ENCODE measurements around the gene NLRP8. TPM values are rescaled to one million over a fixed set of nuclear protein-coding genes. Genes with fewer than 3 reads are reported as not detected.
"Not testable (repeated sequence)": the region's sequence is repeated elsewhere in the genome, so short reads cannot be mapped to it uniquely, and the experiment has no call there.

The NLRP8 gene
- total and polyA plus RNA-seq, 2 donors (not counting 1 experiment from before 2014, with no cell fraction given): not detected

- not testable (repeated sequence) for H3K27ac Mint-ChIP-seq, DNase-seq
- peaks cover 0 to 14% (median 0%) of the 10 kb centered on the region in 3 donors for H3K9me3 ChIP-seq (ENCODE audit: control extremely low read depth in 1 of 3, control insufficient read depth in 2 of 3, insufficient read depth in 1 of 3, low read length in 2 of 3)
Observed at GRCh38 chr19:56020355-56020975, 72.8 kb downstream of the NLRP8 start.

GRCh38 chr19:56026769-56027168, 79.1 kb downstream of the NLRP8 start:
- Histone ChIP-seq H3K27me3 (replicated peaks in 1 of 4; ENCODE audit: control extremely low read depth in 1 of 4, control insufficient read depth in 3 of 4, insufficient read depth in 4 of 4, low read length in 3 of 4) (no peaks in the 10 kb centered on the region), H3K9ac (ENCODE audit: low read length) (no peak overlapping the region), H3K36me3 (replicated peaks in 1 of 2; ENCODE audit: control extremely low read depth in 1 of 2, control insufficient read depth in 1 of 2, extremely low read depth in 1 of 2, insufficient read depth in 2 of 2, low read length in 1 of 2) (no peaks in the 10 kb centered on the region), H4K20me1 (ENCODE audit: control insufficient read depth, insufficient read depth, low read length, poor library complexity, severe bottlenecking) (no peaks in the 10 kb centered on the region), H3K9me3 (ENCODE audit: control extremely low read depth in 1 of 3, control insufficient read depth in 2 of 3, insufficient read depth in 1 of 3, low read length in 2 of 3) (peaks cover 0 to 26% (median 0%) of the 10 kb centered on the region in 3 donors), H3K4me3 (ENCODE audit: control extremely low read depth in 1 of 5, extremely low read depth in 1 of 5, insufficient read depth in 1 of 5, low read depth in 2 of 5, low read length in 4 of 5) (no peak overlapping the region), H3K4me2 (replicated peaks; ENCODE audit: low read depth, low read length, poor library complexity, severe bottlenecking) (no peak overlapping the region), H2AFZ (ENCODE audit: insufficient read depth, low read depth, low read length, poor library complexity, severe bottlenecking) (no peak overlapping the region), H3K27ac (ENCODE audit: low read length in 2 of 2) (no peak overlapping the region), H3K4me1 (ENCODE audit: control insufficient read depth in 2 of 2, insufficient read depth in 2 of 2, low read length in 2 of 2) (no peaks in the 10 kb centered on the region), H3K79me2 (ENCODE audit: control insufficient read depth, insufficient read depth, low read length) (no peaks in the 10 kb centered on the region)
- Mint-ChIP-seq H3K27ac (no peak overlapping the region), H3K4me1 (no peaks in the 10 kb centered on the region), H3K4me3 (no peak overlapping the region), H3K27me3 (no peaks in the 10 kb centered on the region), H3K9me3 (ENCODE audit: insufficient read depth) (no peaks in the 10 kb centered on the region)
- ChIA-PET POLR2A (no interaction called here), CTCF (no interaction called here)
- no peak for ATAC-seq (ENCODE audit: low read depth)
- intact Hi-C loops (cut with micrococcal nuclease): no loop called here
- TF ChIP-seq EZH2 (IDR thresholded peaks at IDR 0.05; ENCODE audit: borderline replicate concordance, insufficient read depth, low read depth, low read length, poor library complexity, severe bottlenecking) (no peak), CTCF (IDR thresholded peaks at IDR 0.05) (no peak)
- no peak for DNase-seq
- 96% methylated on average over 15 of the region's 15 CpGs for WGBS (ENCODE audit: insufficient coverage)

More at GRCh38 chr19:56020355-56020975, 72.8 kb downstream of the NLRP8 start:
- H3K9ac ChIP-seq (ENCODE audit: low read length); H3K9me3 Mint-ChIP-seq (ENCODE audit: insufficient read depth); ATAC-seq (ENCODE audit: low read depth); H3K4me2 ChIP-seq (replicated peaks; ENCODE audit: low read depth, low read length, poor library complexity, severe bottlenecking); intact Hi-C loops (cut with micrococcal nuclease); H4K20me1 ChIP-seq (ENCODE audit: control insufficient read depth, insufficient read depth, low read length, poor library complexity, severe bottlenecking); POLR2A ChIA-PET; H3K27ac ChIP-seq (ENCODE audit: low read length in 2 of 2); H2AFZ ChIP-seq (ENCODE audit: insufficient read depth, low read depth, low read length, poor library complexity, severe bottlenecking); H3K27me3 ChIP-seq (replicated peaks in 1 of 4; ENCODE audit: control extremely low read depth in 1 of 4, control insufficient read depth in 3 of 4, insufficient read depth in 4 of 4, low read length in 3 of 4); H3K27me3 Mint-ChIP-seq; H3K36me3 ChIP-seq (replicated peaks in 1 of 2; ENCODE audit: control extremely low read depth in 1 of 2, control insufficient read depth in 1 of 2, extremely low read depth in 1 of 2, insufficient read depth in 2 of 2, low read length in 1 of 2); H3K4me1 ChIP-seq (ENCODE audit: control insufficient read depth in 2 of 2, insufficient read depth in 2 of 2, low read length in 2 of 2); H3K79me2 ChIP-seq (ENCODE audit: control insufficient read depth, insufficient read depth, low read length); H3K4me3 Mint-ChIP-seq; H3K4me3 ChIP-seq (ENCODE audit: control extremely low read depth in 1 of 5, extremely low read depth in 1 of 5, insufficient read depth in 1 of 5, low read depth in 2 of 5, low read length in 4 of 5); H3K4me1 Mint-ChIP-seq: not testable (repeated sequence)
- WGBS (ENCODE audit: insufficient coverage): 59% methylated on average over 4 of the region's 7 CpGs
- CTCF ChIA-PET: interaction anchor here (0.7 kb wide), 1 partner anchor 9 kb away, joined by 3 read pairs; no protein-coding TSS in a partner anchor

Other genes with a start within 250 kb of the NLRP8 start
- not detected in 2 replicates for gene NLRP9, start 209.4 kb upstream of the NLRP8 start, total RNA-seq
- not detected in 2 replicates for gene NLRP9, start 209.4 kb upstream of the NLRP8 start, polyA plus RNA-seq
- not detected in 2 replicates for gene RFPL4A, start 188.7 kb upstream of the NLRP8 start, total RNA-seq
- gene RFPL4A, start 188.7 kb upstream of the NLRP8 start, polyA plus RNA-seq: not detected in 2 replicates
- gene RFPL4AL1, start 178.7 kb upstream of the NLRP8 start, total RNA-seq: not detected in 2 replicates
- gene RFPL4AL1, start 178.7 kb upstream of the NLRP8 start, polyA plus RNA-seq: not detected in 2 replicates
- 0.12 TPM in 1 of 2 replicates, not detected in the other for gene NLRP11, start 115.8 kb upstream of the NLRP8 start, total RNA-seq
- gene NLRP11, start 115.8 kb upstream of the NLRP8 start, polyA plus RNA-seq: 0.07 and 0.24 TPM in 2 replicates
- gene NLRP4, start 111.3 kb upstream of the NLRP8 start, total RNA-seq: 0.15 and 0.19 TPM in 2 replicates
- gene NLRP4, start 111.3 kb upstream of the NLRP8 start, polyA plus RNA-seq: 0.45 and 1.3 TPM in 2 replicates
- not detected in 2 replicates for gene NLRP13, start 15.5 kb upstream of the NLRP8 start, total RNA-seq
- gene NLRP13, start 15.5 kb upstream of the NLRP8 start, polyA plus RNA-seq: not detected in 2 replicates
- gene NLRP5, start 38.9 kb downstream of the NLRP8 start, total RNA-seq: not detected in 2 replicates
- not detected in 2 replicates for gene NLRP5, start 38.9 kb downstream of the NLRP8 start, polyA plus RNA-seq
- 47.7 and 47.9 TPM in 2 replicates for gene ZNF787, start 173.5 kb downstream of the NLRP8 start, total RNA-seq
- 17.1 and 19.6 TPM in 2 replicates for gene ZNF787, start 173.5 kb downstream of the NLRP8 start, polyA plus RNA-seq
- gene ZNF444, start 193.5 kb downstream of the NLRP8 start, total RNA-seq: 32.0 and 37.7 TPM in 2 replicates
- gene ZNF444, start 193.5 kb downstream of the NLRP8 start, polyA plus RNA-seq: 24.1 and 25.2 TPM in 2 replicates
- gene GALP, start 228.2 kb downstream of the NLRP8 start, total RNA-seq: not detected in 2 replicates
- not detected in 2 replicates for gene GALP, start 228.2 kb downstream of the NLRP8 start, polyA plus RNA-seq
- not detected in 2 replicates for gene ZSCAN5B, start 250.0 kb downstream of the NLRP8 start, total RNA-seq
- not detected in 2 replicates for gene ZSCAN5B, start 250.0 kb downstream of the NLRP8 start, polyA plus RNA-seq